Effector CD8-positive, alpha-beta T cell (primary cell): Measurements from ENCODE around the gene UPF1.

Experiments used
- DNase-seq: peaks from one replicate; lab custom pipeline; 2025; lab: John Stamatoyannopoulos, UW

UPF1 gene

DNA sequence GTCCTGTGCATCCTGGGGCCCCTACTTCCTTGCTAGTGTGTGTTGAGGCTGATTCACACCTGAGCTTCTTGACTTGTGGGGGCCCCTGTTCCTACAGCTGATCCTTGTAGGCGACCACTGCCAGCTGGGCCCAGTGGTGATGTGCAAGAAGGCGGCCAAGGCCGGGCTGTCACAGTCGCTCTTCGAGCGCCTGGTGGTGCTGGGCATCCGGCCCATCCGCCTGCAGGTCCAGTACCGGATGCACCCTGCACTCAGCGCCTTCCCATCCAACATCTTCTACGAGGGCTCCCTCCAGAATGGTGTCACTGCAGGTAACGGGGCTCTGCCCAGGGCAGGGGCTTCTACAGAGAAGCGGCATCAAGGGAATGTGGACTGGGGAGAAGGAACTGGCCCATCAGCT lies 25.5 kb downstream of the UPF1 start:
- no peak for DNase-seq

DNA sequence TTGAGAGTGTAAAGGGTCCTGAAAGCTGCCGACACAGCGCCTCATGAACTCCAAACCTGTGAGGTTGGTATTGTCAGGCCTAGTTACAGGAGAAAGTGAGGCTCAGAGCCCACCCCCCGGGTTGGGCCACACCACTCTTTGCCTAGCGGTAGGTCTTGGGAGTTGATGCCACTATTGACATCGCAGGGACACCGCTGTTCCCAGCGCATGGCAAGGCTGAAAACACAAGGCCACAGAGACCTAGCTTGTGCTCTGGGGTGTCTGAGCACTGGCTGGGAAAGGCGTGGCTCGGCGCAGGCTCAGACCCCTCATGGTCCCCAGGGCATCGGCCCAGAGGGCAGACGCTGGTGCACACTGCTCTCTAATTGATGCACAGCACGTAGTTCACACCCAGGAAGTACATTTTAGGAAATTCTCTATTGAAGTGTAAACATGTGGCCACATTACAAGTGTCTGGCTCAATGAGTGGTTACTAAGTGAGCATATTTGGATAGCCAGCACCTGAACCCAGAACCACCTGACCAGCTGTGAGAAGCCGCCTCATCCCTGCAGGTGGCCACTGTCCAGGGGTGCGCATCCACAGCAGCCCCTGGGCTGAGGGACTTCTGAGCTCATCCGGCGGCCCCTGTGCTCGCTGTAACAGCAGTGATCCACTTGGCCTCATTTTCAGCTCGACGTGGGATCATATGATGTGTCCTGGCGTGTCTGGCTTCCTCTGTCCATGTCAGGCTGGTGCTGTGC lies 27.3 kb downstream of the UPF1 start:
- no peak for DNase-seq

DNA sequence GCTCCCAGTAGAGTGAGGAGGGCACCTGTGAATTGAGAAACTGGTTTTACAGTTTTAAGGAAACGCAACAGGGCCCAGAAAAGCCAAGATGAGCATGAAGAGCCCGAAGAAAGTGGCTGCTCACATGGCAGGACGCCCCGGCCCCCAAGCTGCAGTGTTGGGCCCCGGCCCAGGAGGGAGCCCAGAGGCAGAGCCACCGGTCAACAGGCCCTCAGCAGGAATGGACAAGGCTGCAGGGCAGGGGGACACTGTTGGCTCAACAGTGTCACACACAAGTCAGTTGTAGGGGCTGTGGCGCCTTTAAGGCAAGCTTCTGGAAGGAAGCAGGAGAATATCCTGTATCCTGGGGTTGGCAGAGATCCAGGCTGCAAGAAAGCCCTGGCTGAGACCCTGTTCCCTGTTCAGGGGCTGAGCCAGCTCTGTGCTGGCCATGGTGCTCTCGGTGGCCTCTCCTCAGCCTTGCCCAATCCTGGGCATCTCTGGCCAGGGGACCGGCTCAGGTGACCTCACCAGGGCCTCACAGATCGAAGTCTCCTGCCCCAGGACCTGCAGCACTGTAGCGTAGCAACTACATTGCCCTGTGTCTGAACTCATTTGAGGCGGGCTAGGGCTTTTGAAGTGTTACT lies 28.0 kb downstream of the UPF1 start:
- no peak for DNase-seq

DNA sequence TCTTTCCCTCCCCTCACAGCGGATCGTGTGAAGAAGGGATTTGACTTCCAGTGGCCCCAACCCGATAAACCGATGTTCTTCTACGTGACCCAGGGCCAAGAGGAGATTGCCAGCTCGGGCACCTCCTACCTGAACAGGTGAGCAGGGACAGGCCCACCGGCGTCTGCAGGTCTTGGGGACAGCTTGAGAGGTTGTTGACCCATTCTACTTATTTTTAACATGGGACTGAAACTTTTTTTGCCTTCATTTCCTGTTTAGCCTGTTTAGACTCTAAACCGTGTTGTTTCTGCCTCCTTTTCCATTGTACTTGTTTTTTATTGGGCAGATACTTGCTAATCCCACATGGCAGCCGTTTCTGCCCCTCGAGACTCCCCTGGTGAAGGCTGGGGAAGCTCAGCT lies 28.5 kb downstream of the UPF1 start:
- DNase-seq: no peak

DNA sequence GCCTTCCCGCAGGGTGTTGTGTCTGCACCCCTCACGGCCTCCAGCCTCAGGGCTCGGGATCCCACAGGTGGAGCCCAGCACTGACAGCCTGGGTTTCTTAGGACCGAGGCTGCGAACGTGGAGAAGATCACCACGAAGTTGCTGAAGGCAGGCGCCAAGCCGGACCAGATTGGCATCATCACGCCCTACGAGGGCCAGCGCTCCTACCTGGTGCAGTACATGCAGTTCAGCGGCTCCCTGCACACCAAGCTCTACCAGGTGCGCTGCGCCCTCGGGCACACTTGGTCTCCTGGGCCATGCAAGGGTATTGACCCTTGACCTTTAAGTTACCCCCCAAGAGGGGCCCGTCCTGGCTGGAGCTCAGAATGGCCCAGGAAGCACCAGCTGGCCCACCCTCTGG lies 29.0 kb downstream of the UPF1 start:
- DNase-seq: no peak

DNA sequence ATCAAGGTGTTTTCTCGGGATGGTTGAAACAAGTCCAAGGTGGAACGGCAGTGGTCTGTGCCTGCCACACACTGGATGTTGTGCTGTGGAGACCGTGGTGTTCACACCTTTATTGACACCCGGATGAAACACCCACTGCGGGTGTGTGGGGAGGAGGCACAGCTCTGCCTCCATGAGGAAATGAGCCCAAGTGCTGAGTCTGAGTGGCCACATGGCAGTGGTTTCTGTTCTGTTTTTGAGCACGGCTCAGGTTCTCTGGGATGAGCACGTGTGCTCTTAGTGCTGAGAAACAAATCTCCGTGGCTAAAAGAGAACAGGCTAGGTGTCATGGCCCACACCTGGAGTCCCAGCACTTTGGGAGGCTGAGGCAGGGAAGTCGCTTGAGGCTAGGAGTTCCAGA lies 29.5 kb downstream of the UPF1 start:
- no peak for DNase-seq

DNA sequence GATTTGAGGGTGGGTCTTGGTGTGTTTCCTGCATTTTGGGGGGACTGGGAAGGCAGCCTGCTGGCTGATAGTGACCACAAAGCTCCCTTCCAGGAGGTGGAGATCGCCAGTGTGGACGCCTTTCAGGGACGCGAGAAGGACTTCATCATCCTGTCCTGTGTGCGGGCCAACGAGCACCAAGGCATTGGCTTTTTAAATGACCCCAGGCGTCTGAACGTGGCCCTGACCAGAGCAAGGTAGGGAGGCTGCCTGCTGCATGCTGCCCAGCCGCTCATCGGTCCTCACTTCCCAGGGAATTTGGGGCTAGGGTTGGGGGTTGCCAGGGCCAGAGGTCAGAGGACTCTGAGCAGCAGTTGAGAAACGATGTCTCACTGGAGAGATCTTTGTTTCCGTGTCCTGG lies 30.2 kb downstream of the UPF1 start:
- no peak for DNase-seq

DNA sequence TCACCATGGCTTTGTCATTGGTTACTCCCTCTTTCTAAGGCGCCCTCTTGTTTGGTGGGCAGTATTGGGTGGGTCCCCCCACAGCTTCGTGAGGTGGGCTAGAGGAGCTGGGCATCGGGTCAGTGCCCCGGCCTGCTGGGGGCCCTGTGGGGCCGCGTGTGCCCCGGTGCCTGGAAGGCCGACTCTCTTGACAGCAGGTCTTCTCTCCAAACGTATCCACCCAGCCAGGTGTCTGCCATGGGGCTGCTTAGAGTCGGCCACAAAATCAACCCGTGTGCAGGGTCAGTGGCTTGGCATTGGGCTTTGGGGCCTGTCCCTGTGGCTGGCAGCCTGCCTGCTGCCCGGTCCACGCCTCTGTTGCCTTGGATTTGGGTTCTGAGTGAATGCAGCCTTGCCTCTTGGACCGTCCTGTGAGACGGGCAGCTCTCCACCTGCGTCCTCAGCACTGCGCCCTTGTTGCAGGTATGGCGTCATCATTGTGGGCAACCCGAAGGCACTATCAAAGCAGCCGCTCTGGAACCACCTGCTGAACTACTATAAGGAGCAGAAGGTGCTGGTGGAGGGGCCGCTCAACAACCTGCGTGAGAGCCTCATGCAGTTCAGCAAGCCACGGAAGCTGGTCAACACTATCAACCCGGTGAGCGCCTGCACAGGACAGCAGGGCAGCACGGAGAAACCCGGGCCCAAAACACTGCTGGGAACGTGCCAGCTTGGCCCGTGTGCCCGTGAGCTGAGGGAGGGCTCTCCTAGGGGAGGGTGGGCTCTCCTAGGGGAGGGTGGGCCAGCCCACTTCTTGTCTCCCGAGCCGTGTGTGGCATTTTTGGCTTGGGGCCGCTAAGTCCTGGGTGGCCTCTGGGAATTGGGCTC lies 31.4 kb downstream of the UPF1 start:
- DNase-seq: no peak

DNA sequence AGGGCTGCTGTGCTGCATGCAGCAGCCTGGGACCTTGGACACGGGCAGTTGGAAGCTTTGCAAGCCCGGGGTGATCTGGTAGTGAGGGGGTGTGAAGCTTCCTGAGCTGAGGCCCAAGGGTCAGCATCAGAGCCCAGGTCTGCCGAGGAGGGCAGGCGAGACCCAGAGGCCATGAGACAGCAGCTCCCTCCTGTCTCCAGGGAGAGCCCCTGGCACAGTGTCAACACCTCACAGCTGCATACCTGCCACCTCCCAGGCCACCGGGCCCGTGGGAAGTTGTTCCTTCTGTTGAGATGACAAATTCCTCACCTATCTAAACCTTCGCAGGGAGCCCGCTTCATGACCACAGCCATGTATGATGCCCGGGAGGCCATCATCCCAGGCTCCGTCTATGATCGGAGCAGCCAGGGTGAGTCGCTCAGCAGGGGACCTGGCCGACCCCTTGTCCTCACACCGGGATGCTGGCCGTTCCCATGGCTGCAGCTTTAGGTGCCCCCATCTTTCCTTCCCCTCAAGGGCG lies 32.1 kb downstream of the UPF1 start:
- no peak for DNase-seq

DNA sequence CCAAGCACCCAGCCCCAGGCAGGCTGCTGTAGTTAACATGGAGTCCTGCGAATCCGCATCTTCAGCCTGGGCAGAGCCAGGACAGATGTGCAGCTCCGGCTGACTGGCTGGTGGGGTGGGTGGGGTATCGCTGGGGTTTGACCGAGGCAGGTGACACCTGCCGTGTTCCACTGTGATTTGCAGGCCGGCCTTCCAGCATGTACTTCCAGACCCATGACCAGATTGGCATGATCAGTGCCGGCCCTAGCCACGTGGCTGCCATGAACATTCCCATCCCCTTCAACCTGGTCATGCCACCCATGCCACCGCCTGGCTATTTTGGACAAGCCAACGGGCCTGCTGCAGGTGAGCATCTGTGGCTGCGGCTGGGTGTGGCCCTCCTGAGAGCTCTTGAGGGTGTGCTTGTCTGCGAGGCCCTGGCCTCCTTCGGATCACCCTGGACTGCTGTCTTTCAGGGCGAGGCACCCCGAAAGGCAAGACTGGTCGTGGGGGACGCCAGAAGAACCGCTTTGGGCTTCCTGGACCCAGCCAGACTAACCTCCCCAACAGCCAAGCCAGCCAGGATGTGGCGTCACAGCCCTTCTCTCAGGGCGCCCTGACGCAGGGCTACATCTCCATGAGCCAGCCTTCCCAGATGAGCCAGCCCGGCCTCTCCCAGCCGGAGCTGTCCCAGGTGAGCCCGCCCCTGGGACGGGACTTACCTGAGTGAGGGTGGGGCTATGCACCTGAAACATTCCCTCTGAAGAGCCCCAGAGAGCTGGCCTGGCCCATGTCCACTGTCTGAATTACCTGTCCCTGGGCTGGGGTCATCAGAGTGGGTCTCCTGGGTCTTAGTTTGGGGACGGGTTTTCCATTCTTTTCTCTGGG lies 33.6 kb downstream of the UPF1 start:
- DNase-seq: no peak

DNA sequence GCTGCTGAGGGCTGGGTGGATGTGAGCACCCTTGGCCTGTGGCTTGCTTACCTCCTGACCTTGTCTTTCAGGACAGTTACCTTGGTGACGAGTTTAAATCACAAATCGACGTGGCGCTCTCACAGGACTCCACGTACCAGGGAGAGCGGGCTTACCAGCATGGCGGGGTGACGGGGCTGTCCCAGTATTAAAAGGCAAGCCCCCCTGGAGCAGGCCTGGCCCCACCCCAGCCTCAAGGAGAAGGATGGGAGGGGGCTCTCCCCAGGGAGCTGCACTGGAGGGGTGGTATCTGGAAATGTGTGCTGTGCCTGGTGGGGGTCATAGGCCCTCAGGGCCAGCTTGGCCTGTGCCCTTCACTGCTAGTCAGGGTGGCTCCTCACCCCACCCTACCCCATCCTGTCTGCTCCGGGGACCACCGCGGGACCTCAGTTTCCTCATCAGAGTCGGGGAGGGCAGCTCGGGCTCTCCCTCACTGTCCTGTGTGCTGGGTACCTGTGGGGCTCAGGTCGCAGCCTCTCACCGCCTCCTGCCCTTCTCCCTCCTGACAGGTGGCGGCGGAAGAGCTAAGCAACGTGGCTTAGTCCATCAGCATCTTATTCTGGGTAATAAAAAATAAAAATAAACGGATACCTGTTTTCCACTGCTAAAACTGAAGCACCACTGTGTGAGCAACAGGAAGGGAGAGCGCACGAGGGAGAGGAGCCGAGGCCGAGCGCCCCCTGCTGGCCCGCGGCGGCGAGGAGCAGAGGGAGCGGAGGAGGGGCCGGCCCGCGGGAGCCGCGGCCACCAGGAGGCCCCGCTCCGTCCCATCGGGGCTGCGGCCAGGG lies 34.4 kb downstream of the UPF1 start:
- DNase-seq: peak; percentile 46

DNA sequence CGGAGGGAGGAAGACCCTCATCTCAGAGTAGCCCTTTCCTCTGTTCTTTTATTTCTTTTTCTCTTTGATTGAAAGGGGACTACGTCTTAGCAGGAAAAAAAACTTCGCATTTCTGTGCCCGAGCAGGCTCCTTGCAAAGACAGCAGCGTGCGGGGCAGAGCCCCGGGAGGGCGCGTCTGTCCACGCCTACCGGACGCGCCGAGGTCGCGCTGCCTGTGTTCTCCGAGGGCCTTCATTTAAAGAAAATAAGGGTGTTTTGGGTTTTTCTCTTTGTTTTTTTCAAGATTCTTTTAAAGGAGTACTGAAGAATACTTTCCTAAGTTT lies 35.0 kb downstream of the UPF1 start:
- no peak for DNase-seq

DNA sequence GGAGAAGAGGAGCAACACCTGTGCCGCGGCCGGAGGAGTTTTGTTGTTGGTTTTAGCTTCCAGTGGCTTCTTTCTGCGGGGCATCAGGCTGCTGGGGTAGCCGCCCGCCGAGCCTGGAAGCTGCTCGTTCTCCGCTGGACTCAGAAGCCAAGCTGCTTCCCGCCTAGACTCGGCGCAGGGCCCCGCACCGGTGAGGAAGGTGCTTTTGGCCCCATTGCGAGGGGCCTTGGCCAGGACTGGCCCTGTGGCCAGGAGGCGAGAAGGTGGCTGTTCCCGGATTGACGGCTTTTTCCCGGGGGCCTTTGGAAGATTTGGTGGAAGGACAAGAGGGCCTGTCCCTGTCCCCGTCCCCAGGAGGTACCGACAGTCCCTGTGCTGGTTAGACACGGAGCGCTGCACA lies 35.4 kb downstream of the UPF1 start:
- no peak for DNase-seq

DNA sequence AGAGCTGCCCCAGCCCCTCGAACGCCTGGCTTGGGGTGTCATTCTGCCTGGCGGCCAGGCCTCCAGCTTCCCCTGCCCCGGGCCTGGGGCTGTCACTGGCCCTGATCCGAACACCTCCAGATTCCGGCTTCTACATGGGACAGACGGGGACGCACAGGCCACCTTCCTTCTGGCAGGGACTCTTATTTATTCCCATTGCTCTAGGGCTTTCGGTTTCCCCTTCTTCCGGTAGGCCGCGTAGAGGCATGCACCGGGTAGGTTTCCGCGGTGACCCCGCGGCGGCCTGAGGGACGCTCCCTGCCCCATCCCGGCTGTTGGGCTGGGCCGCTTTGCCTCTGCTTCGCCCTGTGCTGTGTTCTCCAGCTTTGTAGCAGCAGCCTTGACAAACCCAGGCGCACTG lies 36.0 kb downstream of the UPF1 start:
- DNase-seq: no peak

DNA sequence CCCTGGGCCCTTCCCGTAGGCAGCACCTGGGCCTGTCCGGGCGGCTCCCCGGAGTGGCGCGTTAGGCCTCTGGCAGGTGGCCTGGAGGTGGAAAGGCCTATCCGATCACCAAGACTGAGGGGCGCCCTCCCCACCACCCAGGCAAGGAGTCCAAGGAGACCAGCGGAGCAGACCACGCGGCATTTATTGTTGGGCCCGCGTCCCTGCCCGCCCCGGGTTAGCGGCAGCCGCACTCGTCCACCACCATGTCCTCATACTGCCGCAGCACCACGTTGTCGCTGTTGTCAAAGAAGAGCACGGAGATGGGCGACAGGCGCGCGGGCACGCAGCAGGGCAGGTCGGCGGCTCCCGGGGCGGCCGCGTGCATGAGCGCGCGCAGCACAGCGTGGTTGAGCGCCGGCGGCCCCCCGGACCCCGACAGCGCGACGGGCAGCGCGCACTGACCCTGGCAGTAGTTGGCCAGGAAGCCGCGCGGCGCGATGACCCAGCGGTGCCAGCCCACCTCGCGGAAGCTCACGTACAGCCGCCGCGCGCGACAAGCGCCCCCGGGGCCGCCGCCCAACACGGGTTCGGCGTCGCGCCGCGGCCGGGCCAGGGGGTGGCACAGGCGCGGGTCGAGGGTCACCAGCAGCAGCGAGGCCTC lies 36.7 kb downstream of the UPF1 start:
- no peak for DNase-seq

DNA sequence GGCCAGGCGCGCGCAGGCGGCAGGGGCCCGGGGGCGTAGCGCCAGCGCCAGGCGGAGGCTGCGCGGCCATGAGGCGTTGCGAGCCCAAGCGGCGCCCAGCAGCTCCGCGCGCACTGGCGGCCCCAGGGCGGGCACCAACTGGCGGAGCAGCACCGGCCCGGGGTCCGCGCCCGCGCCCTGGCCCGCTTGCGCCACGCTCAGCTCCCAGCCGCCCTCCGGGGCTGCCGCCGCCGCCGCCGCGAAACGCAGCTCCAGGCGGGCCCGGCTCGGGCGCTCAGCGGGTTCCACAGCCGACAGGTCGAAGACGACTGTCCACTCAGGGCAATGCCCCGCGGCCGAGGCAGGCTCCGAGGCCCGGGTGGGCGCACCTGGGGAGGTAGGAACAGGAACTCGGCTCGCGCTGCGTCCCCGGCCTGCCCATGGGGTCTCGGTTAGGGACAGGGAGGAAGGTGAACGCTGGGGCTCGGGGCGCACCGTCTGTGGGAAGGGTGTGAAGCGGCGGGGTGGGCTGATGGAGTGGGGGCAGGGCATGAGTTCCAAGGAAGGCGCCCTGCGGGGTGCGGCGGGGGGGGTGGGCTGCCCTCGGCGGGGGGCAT lies 37.4 kb downstream of the UPF1 start:
- no peak for DNase-seq

DNA sequence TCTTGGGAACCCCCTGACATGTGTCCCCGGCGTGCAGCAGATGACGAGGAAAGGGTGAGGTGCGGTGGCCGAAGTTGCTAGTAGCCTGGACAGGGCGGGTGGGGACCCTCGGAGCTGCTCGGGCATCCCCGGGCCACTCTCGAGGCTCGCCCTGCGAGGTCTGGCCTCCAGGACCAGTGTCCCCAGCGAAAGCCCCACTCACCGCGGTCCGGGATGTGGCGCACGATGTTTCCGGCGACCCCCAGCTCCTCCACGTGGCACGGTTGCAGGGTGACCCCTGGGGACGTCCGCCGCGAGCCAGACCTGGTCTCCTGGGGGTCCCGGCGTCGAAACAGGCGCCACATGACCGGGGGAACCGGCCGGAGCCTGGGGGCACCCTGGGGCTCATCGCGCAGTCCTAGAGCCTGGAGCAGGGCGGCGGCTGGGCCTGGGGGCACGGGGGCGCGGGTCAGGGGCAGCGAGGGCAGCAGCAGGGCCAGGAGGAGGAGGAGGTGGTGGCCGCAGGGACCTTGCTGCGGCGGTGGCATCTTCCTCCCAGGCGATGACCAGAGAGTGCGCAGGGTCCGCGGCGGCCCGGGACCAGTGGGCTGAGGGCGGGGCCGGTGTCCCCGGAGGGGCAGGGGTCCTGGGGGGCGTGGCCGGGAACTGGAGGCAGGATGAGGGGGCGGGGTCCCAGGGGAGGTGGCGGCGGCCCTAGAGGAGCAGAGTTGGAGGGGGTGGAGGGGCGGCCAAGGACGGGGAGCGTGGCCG lies 38.2 kb downstream of the UPF1 start:
- DNase-seq: no peak

DNA sequence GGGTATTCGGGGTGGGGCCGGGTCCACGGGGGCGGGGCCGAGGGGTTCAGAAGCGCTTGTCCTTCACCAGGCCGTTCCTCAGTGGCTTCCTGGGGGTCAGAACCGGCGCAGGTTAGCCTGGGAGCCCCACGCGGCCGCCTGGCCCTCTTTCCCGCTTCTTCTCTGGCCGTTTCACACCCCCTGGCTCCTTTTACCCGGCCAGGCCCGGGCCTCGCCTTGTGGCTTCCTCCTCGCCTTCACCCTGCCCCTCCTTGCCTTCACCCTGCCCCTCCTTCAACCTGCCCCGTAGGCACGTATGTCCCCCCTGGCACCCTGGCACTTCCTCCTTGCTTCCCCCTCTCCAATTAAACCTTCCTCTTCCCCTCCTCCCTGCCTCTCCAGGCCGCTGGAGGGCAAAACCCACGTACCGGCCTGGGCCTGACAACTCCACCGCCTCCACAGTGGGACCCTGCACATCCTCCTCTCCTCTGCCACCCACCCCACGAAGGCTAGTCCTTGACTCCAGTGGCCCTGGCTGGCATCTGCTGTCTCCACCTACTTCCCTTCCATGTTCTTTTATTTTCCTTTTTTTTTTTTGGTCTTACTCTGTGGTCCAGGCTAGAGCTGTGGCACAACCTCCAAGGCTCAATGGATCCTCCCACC lies 38.9 kb downstream of the UPF1 start:
- no peak for DNase-seq

DNA sequence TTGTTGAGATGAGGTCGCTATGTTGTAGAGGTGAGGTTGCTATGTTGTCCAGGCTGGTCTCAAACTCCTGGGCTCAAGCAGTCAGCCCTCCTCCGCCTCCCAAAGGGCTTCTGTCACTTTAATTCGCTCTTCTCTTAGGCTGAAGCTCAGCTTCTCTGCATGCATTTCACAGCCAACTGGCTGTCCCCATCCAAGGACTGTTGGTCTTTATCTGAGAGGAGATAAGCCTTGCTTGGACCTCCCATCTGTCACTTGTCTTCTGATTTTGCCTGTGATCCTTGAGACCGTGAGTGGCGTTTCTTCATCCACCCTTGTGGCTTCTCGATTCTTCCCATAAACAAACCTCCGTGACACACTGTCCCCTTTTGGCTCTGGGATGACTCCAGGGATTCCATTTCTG lies 39.8 kb downstream of the UPF1 start:
- DNase-seq: no peak
